ENCODE measurements around the gene PRELID2.
"Not testable (repeated sequence)": the region's sequence is repeated elsewhere in the genome, so short reads cannot be mapped to it uniquely, and the experiment has no call there.

Gene PRELID2

DNA sequence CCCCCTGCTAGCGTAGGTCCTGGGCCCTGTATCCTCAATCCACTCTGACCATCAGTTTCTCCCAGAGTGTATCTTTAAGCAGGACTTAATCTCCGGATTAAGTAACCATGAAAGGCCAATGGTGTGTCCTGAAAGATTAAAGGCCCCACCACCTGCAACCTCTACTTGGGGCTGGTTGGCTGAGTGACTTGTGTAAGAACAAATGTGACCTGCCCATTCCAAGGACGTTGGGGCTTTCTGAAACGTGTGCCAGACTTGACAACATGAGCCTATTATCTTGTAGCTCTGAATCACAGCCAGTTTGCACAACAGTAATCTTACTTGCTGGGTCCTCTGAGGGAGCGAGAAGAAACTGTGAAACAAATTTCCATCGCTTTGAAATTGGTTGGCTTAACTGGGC, 3.1 kb upstream of the PRELID2 start:
- TF ChIP-seq ISL1 (CRISPR knock-in tag; IDR thresholded peaks at IDR 0.05) (no peak), ZNF565 (CRISPR knock-in tag; conservative IDR thresholded peaks at IDR 0.05; ENCODE audit: low read depth) (no peak), TOX (CRISPR knock-in tag; IDR thresholded peaks at IDR 0.05; ENCODE audit: borderline replicate concordance) (no peak), RARB (CRISPR knock-in tag; IDR thresholded peaks at IDR 0.05) (no peak), ZNF8 (CRISPR knock-in tag; IDR thresholded peaks at IDR 0.05) (no peak), ZFP30 (CRISPR knock-in tag; IDR thresholded peaks at IDR 0.05) (no peak), ESRRG (CRISPR knock-in tag; IDR thresholded peaks at IDR 0.05) (no peak), OSR1 (CRISPR knock-in tag; IDR thresholded peaks at IDR 0.05) (no peak), TCF4 (CRISPR knock-in tag; IDR thresholded peaks at IDR 0.05; ENCODE audit: borderline replicate concordance) (no peak), SNAI2 (CRISPR knock-in tag; IDR thresholded peaks at IDR 0.05) (no peak), ZC3H10 (CRISPR knock-in tag; IDR thresholded peaks at IDR 0.05) (no peak)
- TF ChIP-seq, protein P1, sequence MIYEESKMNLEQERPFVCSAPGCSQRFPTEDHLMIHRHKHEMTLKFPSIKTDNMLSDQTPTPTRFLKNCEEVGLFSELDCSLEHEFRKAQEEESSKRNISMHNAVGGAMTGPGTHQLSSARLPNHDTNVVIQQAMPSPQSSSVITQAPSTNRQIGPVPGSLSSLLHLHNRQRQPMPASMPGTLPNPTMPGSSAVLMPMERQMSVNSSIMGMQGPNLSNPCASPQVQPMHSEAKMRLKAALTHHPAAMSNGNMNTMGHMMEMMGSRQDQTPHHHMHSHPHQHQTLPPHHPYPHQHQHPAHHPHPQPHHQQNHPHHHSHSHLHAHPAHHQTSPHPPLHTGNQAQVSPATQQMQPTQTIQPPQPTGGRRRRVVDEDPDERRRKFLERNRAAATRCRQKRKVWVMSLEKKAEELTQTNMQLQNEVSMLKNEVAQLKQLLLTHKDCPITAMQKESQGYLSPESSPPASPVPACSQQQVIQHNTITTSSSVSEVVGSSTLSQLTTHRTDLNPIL (CRISPR knock-in tag; IDR thresholded peaks at IDR 0.05; ENCODE audit: low read depth) = no peak
- TF ChIP-seq, protein P2, sequence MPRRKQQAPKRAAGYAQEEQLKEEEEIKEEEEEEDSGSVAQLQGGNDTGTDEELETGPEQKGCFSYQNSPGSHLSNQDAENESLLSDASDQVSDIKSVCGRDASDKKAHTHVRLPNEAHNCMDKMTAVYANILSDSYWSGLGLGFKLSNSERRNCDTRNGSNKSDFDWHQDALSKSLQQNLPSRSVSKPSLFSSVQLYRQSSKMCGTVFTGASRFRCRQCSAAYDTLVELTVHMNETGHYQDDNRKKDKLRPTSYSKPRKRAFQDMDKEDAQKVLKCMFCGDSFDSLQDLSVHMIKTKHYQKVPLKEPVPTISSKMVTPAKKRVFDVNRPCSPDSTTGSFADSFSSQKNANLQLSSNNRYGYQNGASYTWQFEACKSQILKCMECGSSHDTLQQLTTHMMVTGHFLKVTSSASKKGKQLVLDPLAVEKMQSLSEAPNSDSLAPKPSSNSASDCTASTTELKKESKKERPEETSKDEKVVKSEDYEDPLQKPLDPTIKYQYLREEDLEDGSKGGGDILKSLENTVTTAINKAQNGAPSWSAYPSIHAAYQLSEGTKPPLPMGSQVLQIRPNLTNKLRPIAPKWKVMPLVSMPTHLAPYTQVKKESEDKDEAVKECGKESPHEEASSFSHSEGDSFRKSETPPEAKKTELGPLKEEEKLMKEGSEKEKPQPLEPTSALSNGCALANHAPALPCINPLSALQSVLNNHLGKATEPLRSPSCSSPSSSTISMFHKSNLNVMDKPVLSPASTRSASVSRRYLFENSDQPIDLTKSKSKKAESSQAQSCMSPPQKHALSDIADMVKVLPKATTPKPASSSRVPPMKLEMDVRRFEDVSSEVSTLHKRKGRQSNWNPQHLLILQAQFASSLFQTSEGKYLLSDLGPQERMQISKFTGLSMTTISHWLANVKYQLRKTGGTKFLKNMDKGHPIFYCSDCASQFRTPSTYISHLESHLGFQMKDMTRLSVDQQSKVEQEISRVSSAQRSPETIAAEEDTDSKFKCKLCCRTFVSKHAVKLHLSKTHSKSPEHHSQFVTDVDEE (CRISPR knock-in tag; IDR thresholded peaks at IDR 0.05) = no peak
- ATAC-seq = no peak

- not testable (repeated sequence) for ATAC-seq
These were observed 1.1 kb upstream of the PRELID2 start for GRCh38 chr5:145836241-145836640.

- no peak for ATAC-seq
- TF ChIP-seq ZFP30 (CRISPR knock-in tag; IDR thresholded peaks at IDR 0.05) = no peak
- TF ChIP-seq, protein P3, sequence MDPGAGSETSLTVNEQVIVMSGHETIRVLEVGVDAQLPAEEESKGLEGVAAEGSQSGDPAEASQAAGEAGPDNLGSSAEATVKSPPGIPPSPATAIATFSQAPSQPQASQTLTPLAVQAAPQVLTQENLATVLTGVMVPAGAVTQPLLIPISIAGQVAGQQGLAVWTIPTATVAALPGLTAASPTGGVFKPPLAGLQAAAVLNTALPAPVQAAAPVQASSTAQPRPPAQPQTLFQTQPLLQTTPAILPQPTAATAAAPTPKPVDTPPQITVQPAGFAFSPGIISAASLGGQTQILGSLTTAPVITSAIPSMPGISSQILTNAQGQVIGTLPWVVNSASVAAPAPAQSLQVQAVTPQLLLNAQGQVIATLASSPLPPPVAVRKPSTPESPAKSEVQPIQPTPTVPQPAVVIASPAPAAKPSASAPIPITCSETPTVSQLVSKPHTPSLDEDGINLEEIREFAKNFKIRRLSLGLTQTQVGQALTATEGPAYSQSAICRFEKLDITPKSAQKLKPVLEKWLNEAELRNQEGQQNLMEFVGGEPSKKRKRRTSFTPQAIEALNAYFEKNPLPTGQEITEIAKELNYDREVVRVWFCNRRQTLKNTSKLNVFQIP (CRISPR knock-in tag; IDR thresholded peaks at IDR 0.05; ENCODE audit: borderline replicate concordance, low read depth) = no peak
- no peak for TF ChIP-seq ZNF70 (CRISPR knock-in tag; IDR thresholded peaks at IDR 0.05)
- TF ChIP-seq CSRNP3 (CRISPR knock-in tag; IDR thresholded peaks at IDR 0.05) = no peak
- TF ChIP-seq, protein P1 (CRISPR knock-in tag; IDR thresholded peaks at IDR 0.05; ENCODE audit: low read depth) = no peak
- TF ChIP-seq, protein P2 (CRISPR knock-in tag; IDR thresholded peaks at IDR 0.05) = no peak
- no peak for TF ChIP-seq ZC3H10 (CRISPR knock-in tag; IDR thresholded peaks at IDR 0.05)
- no peak for TF ChIP-seq RARB (CRISPR knock-in tag; IDR thresholded peaks at IDR 0.05)
- no peak for TF ChIP-seq ZFP3 (CRISPR knock-in tag; IDR thresholded peaks at IDR 0.05)
- TF ChIP-seq BACH2 (CRISPR knock-in tag; IDR thresholded peaks at IDR 0.05; ENCODE audit: borderline replicate concordance) = no peak
- no peak for TF ChIP-seq PPARA (CRISPR knock-in tag; IDR thresholded peaks at IDR 0.05; ENCODE audit: borderline replicate concordance)
- no peak for TF ChIP-seq SNAI2 (CRISPR knock-in tag; IDR thresholded peaks at IDR 0.05)
These were observed 702 bp upstream of the PRELID2 start for GRCh38 chr5:145835848-145836239.
